Measurements from ENCODE around the gene ALDH1A2.

GRCh38 chr15:57993409-57994145, 71.9 kb downstream of the ALDH1A2 start:
- no peak for TF ChIP-seq CTCF (IDR thresholded peaks at IDR 0.05)
- TF ChIP-seq POLR2A (IDR thresholded peaks at IDR 0.05): no peak

Data from right lobe of liver (tissue), 4 donors.